Muscle of leg (tissue), 16 donors: ENCODE results near the gene MS4A18. TPM values are rescaled to one million over a fixed set of nuclear protein-coding genes. Genes with fewer than 3 reads are reported as not detected.
"Not testable (repeated sequence)": the region's sequence is repeated elsewhere in the genome, so short reads cannot be mapped to it uniquely, and the experiment has no call there.

Experiments
- DNase-seq: peaks from one replicate; pipeline ENCODE4 v3.0.0; 2013
- H3K27ac ChIP-seq: one replicate; pipeline ENCODE4 v1.5.1; 2013; ENCODE audit warnings: mild to moderate bottlenecking, low read length, control low read depth
- H3K27me3 ChIP-seq: one replicate; pipeline ENCODE4 v1.6.1; 2013; ENCODE audit warnings: low read length; ENCODE audit not compliant: control insufficient read depth, insufficient read depth
- H3K36me3 ChIP-seq: one replicate; pipeline ENCODE4 v1.6.1; 2013; ENCODE audit warnings: low read length; ENCODE audit not compliant: control insufficient read depth, insufficient read depth
- H3K4me1 ChIP-seq: one replicate; pipeline ENCODE4 v1.6.1; 2013; ENCODE audit warnings: low read length; ENCODE audit not compliant: control insufficient read depth, insufficient read depth
- H3K4me3 ChIP-seq: one replicate; pipeline ENCODE4 v1.5.1; 2013; ENCODE audit warnings: low read length, control low read depth
- H3K9me3 ChIP-seq: replicated peaks from 2 replicates; pipeline ENCODE4 v1.6.1; 2013; ENCODE audit warnings: low read depth, low read length; ENCODE audit not compliant: control insufficient read depth
- WGBS: methylation state at CpG from one replicate; pipeline ENCODE4 v1.1.5; 2013; ENCODE audit warnings: missing lambda C conversion rate; ENCODE audit not compliant: insufficient coverage; 5-methylcytosine and 5-hydroxymethylcytosine counted together
- long read RNA-seq, 11 donors: transcript quantifications; one replicate each; lab custom pipeline, GENCODE V29; 2026
- polyA plus RNA-seq, 8 donors: library from polyadenylated mRNA; unstranded; fragments of 120-200 nt; gene quantifications; one replicate each; pipeline versions ENCODE4 v1.2.1 to v1.2.3, GENCODE V29; 2013; ENCODE audit warnings: inconsistent platforms in 1 of 8, low replicate concordance in 1 of 8; ENCODE audit not compliant: insufficient read length in 8 of 8, insufficient read depth in 1 of 8
- total RNA-seq: library from RNA; stranded (reverse); fragments of 120-200 nt; gene quantifications from one replicate; pipeline ENCODE4 v1.2.4, GENCODE V29; 2013

The MS4A18 gene
- not detected for total RNA-seq
- not detected for polyA plus RNA-seq
- long read RNA-seq, donor 1, result 0 reads
- long read RNA-seq, donor 2, result 0 reads
- long read RNA-seq, donor 3, result 0 reads
- long read RNA-seq, donor 4, result 0 reads
- long read RNA-seq, donor 5, result 0 reads
- long read RNA-seq, donor 6, result 0 reads
- long read RNA-seq, donor 7, result 0 reads
- long read RNA-seq, donor 8, result 0 reads
- long read RNA-seq, donor 9, result 0 reads
- long read RNA-seq, donor 10, result 0 reads
- long read RNA-seq, donor 11, result 0 reads

DNA sequence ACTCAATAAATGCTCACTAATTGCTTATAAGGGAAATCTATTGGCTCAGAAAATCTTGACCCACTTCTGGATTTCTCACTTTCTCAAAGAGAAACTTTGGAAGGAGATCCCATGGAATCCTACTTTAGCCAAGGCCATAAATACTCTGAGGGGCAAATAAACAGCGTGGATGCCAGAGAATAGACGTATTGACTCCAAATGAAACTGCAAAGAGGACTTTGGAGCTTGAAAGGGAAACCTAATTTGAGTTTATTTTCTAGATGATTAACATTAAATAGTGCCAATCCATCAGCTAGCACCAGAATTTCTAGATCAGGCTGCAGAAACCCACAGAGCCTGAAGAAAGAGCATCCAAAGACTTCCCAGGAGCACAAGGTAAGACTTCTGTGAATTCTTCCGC, at the start of gene MS4A18:
Gene MS4A18 (plus strand): TSS at position 301 of the 400 bp plus-strand sequence.
- 100% methylated on average over 1 of the region's 3 CpGs for WGBS
- DNase-seq, result no peak
- no peaks in the 10 kb centered on the region for H3K9me3 ChIP-seq
- no peak within 1 kb of the TSS for H3K4me3 ChIP-seq
- H3K4me1 ChIP-seq, result no peaks in the 10 kb centered on the region
- H3K27ac ChIP-seq, result no peak within 1 kb of the TSS
- no peaks in the 10 kb centered on the region for H3K36me3 ChIP-seq
- peaks cover 2% of the 10 kb centered on the region for H3K27me3 ChIP-seq

GRCh38 chr11:60678231-60678630, 46.3 kb upstream of the MS4A18 start:
- not testable (repeated sequence) for DNase-seq, H3K4me3 ChIP-seq, H3K4me1 ChIP-seq, H3K27ac ChIP-seq, H3K36me3 ChIP-seq, H3K27me3 ChIP-seq
- no CpG with 5 or more reads among the region's 2 CpGs for WGBS
- H3K9me3 ChIP-seq, result peaks cover 18% of the 10 kb centered on the region

GRCh38 chr11:60679879-60680278, 44.6 kb upstream of the MS4A18 start:
- Histone ChIP-seq H3K9me3 (peaks cover 9% of the 10 kb centered on the region), H3K27me3 (no peaks in the 10 kb centered on the region), H3K4me1 (no peaks in the 10 kb centered on the region), H3K27ac (no peak overlapping the region), H3K36me3 (no peaks in the 10 kb centered on the region), H3K4me3 (no peak overlapping the region)
- DNase-seq, result no peak

DNA sequence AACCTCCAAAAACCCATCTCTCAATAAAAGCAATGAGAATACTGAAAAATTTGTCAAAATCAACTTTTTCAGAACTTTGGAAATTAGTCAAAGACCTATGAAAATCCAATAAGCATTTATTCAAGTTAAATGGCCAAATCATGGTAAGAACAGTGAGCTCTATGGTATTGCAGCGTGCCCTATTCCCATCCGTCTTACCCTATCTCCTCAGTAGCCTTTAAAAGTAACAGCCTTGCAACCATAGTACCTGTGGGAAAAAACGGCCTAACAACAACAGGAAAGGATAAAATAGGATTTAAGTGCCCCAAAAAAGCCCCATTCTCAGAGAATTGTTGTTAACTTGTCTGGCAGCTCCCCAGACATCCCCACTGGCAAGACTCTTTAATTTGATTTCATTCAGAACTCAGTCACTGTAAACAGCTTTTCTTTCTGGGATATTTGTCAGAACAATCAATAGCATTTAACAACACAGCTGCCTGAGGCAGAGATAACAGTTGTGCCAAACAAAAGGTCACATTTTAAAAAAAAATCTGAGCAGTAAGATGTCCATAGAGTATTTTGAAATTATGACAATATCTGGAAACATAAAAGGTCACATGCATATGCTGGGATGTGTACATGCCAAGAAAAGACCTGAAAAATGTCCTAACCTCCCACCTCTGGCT, 43.9 kb upstream of the MS4A18 start:
- no peak for DNase-seq
- 20% methylated on average over 1 of the region's 3 CpGs for WGBS
- no peak overlapping the region for H3K27ac ChIP-seq
- no peaks in the 10 kb centered on the region for H3K27me3 ChIP-seq
- H3K4me3 ChIP-seq, result no peak overlapping the region
- H3K4me1 ChIP-seq, result no peaks in the 10 kb centered on the region
- H3K36me3 ChIP-seq, result no peaks in the 10 kb centered on the region
- peaks cover 9% of the 10 kb centered on the region for H3K9me3 ChIP-seq

DNA sequence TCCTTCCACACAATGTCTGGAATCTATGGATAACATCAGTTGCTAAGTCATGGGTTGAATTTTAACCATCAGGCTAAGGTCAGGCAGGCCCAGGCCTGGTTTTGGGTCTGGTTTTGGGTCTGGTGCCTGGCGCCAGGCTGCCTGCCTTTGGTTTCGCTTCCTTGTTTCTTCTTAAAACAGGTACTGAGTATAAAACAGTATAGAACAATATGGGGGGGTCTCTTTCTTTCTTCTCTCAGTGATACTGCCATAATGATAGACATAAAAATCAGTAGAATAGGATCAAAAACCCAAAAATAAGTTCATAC, 40.0 kb upstream of the MS4A18 start:
- DNase-seq, H3K9me3 ChIP-seq, H3K27ac ChIP-seq, H3K36me3 ChIP-seq, H3K4me1 ChIP-seq, H3K27me3 ChIP-seq, H3K4me3 ChIP-seq: not testable (repeated sequence)
- no CpG with 5 or more reads among the region's 2 CpGs for WGBS

DNA sequence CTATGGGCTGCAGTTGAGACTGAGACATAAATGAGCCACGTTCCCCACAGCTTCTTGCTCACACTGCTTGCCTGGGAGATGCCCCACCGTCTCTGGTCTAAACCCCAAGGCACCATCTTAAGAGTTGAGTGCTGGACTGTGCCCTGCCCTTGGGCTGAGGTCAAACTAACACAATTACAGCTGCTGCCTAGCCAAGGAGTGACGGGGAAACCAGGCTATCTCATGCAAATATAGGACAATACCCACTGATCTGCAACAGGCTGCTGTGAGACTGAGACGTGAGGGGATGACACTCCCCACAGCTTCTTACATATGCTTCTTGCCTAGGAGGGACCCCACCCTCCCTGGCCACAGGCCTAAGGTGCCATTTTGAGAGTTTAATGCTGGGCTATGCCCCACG, 32.9 kb upstream of the MS4A18 start:
- Histone ChIP-seq H3K27me3 (no peaks in the 10 kb centered on the region), H3K4me3 (no peak overlapping the region), H3K9me3 (no peaks in the 10 kb centered on the region), H3K4me1 (no peaks in the 10 kb centered on the region), H3K36me3 (no peaks in the 10 kb centered on the region), H3K27ac (no peak overlapping the region)
- DNase-seq, result no peak
- WGBS, result 81% methylated on average over 3 of the region's 5 CpGs

- Histone ChIP-seq H3K27me3 (no peaks in the 10 kb centered on the region), H3K27ac (peak within 1 kb of the TSS; percentile 48), H3K4me3 (no peak within 1 kb of the TSS), H3K9me3 (no peaks in the 10 kb centered on the region), H3K4me1 (peaks cover 13% of the 10 kb centered on the region), H3K36me3 (no peaks in the 10 kb centered on the region)
- WGBS, result no CpG with 5 or more reads among the region's 2 CpGs
- peak; percentile 24 for DNase-seq
These were observed 25.2 kb upstream of the MS4A18 start, which contains the start of gene MS4A8 for GRCh38 chr11:60699284-60699691. Gene MS4A8, plus strand, starts transcription at chr11:60699612. Its CDS starts 1,249 bp downstream, at chr11:60700861.

DNA sequence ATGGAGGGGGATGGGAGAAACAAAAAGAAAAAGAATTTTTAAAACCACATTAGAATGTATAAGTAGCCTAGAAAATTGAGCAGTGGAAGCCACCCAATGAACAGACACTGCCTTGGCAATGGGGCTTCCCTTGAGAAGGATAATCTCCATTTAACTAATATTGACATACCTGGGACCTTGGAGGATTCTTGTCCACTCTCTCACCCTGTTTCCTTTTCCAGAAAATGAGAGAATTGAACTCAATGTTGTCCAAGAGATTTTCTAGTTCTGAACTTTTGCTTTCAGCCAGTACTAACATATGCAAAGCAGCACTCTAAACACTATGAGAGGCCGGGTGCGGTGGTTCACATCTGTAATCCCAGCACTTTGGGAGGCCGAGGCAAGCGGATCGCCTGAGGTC, 24.6 kb upstream of the MS4A18 start:
- peak; percentile 84 for DNase-seq
- peaks cover 13% of the 10 kb centered on the region for H3K4me1 ChIP-seq
- no peaks in the 10 kb centered on the region for H3K9me3 ChIP-seq
- WGBS, result no CpG with 5 or more reads among the region's 5 CpGs
- no peak overlapping the region for H3K4me3 ChIP-seq
- no peaks in the 10 kb centered on the region for H3K36me3 ChIP-seq
- H3K27ac ChIP-seq, result no peak overlapping the region
- no peaks in the 10 kb centered on the region for H3K27me3 ChIP-seq

DNA sequence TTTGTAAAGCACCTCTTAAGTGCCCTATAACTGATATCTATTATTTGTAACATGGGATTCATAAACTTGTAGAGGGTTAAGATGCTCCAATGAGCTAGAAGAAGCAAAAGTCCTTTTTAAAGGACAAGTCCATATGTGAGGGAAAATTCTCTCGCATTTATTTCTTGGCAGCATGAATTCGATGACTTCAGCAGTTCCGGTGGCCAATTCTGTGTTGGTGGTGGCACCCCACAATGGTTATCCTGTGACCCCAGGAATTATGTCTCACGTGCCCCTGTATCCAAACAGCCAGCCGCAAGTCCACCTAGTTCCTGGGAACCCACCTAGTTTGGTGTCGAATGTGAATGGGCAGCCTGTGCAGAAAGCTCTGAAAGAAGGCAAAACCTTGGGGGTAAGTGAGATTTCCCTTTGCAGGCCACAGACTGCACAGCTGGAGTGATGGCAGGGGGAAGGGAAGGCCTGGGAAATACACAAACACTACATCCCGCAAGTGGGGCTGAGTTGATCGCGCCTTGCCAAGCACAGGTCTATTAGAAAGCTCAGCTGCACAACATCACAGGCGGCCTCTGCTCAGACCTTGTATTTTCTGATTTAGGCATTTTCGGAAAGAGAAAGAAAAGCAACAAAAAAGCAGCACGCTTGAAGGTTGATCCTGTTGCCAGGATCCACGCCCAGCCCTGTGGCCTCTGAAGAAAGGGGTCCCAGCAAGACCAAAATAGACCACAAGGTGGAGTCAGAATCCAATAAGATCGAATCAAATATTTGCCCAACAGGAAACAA, 23.6 kb upstream of the MS4A18 start:
- no peaks in the 10 kb centered on the region for H3K27me3 ChIP-seq
- H3K4me3 ChIP-seq, result no peak overlapping the region
- H3K4me1 ChIP-seq, result peaks cover 13% of the 10 kb centered on the region
- H3K9me3 ChIP-seq, result no peaks in the 10 kb centered on the region
- peak overlapping the region; percentile 48 for H3K27ac ChIP-seq
- peak; percentile 79 for DNase-seq
- 63% methylated on average over 10 of the region's 14 CpGs for WGBS
- no peaks in the 10 kb centered on the region for H3K36me3 ChIP-seq

DNA sequence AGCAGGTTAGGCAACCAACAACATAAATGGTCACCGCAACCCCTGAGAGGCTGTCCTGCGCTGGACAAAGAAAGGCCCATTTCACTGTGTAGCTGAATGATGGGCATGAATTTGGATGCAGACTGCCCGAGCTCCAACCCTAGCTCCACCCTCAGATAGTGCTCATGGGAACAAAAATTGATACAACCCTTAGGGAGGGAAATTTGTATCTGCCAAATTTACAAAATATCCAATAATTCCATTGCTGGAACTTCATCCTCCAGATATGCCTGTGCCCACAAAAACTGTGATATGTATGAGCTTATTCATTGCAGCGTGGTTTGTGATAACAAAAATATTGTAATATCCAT, 23.1 kb upstream of the MS4A18 start:
- Histone ChIP-seq H3K9me3 (no peaks in the 10 kb centered on the region), H3K27ac (peak overlapping the region; percentile 13), H3K4me1 (peaks cover 13% of the 10 kb centered on the region), H3K27me3 (no peaks in the 10 kb centered on the region), H3K36me3 (no peaks in the 10 kb centered on the region), H3K4me3 (no peak overlapping the region)
- WGBS, result no CpG with 5 or more reads among the region's 4 CpGs
- DNase-seq, result no peak
